GM18520 (cell line): Measurements from ENCODE around the gene ELN.

Experiments
- ATAC-seq: cut with Tn5 transposase; IDR thresholded peaks from one replicate; pipeline ENCODE4 v1.9.1; 2021; ENCODE audit not compliant: unreplicated experiment

ELN gene

GRCh38 chr7:74023092-74023536 lies 4.9 kb upstream of the ELN start:
- no peak for ATAC-seq

GRCh38 chr7:74023786-74024185 lies 4.2 kb upstream of the ELN start:
- no peak for ATAC-seq

GRCh38 chr7:74025146-74025545 lies 2.8 kb upstream of the ELN start:
- no peak for ATAC-seq

- no peak for ATAC-seq
Observed at GRCh38 chr7:74025730-74026129, 2.2 kb upstream of the ELN start.

GRCh38 chr7:74026406-74026902 lies 1.5 kb upstream of the ELN start:
- ATAC-seq: no peak

GRCh38 chr7:74026903-74027682 lies 880 bp upstream of the ELN start:
- no peak for ATAC-seq

GRCh38 chr7:74028321-74028838 lies 407 bp downstream of the ELN start:
- no peak for ATAC-seq

GRCh38 chr7:74029089-74029785 lies 1.3 kb downstream of the ELN start:
- no peak for ATAC-seq

- ATAC-seq: no peak
Observed at GRCh38 chr7:74029991-74030415, 2.0 kb downstream of the ELN start.

GRCh38 chr7:74030861-74031260 lies 2.9 kb downstream of the ELN start:
- no peak for ATAC-seq

- no peak for ATAC-seq
Observed at GRCh38 chr7:74031403-74032190, 3.6 kb downstream of the ELN start.

- no peak for ATAC-seq
Observed at GRCh38 chr7:74032191-74032490, 4.2 kb downstream of the ELN start.

- ATAC-seq: no peak
Observed at GRCh38 chr7:74032624-74033371, 4.8 kb downstream of the ELN start.

GRCh38 chr7:74033372-74034311 lies 5.7 kb downstream of the ELN start:
- no peak for ATAC-seq

GRCh38 chr7:74037609-74038008 lies 9.6 kb downstream of the ELN start:
- ATAC-seq: no peak

- ATAC-seq: no peak
Observed at GRCh38 chr7:74038194-74038961, 10.4 kb downstream of the ELN start.

GRCh38 chr7:74039337-74039736 lies 11.4 kb downstream of the ELN start:
- ATAC-seq: no peak

- no peak for ATAC-seq
Observed at GRCh38 chr7:74040101-74040790, 12.3 kb downstream of the ELN start.
